ENCODE results near the gene LHX4. TPM values are rescaled to one million over a fixed set of nuclear protein-coding genes. Genes with fewer than 3 reads are reported as not detected.

Gene LHX4
- total and polyA plus RNA-seq, 8 donors = 0.03 to 0.19 (median 0.12) TPM; not detected in 3

DNA sequence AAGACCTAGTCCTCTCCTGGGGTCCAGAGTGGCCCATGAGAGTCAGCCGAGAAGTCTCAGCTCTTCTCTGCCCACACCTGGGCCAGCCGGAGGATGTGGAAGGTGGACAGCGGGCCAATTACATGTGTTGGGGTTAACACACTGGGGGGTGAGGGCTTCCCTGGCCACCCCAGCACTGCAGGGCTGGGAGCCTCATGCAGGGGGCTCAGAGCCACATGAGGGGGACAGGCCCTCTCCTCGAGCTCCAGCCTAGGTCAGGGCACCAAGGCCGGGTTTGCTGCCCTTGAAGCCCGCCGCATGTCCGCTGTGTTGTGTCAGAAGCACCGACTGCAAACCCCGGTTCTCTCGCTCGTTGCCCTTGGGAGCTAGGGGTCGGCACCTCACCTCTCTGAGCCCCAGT, 30.5 kb downstream of the LHX4 start:
- TF ChIP-seq CTCF (IDR thresholded peaks at IDR 0.05) = no peak
- WGBS, 2 donors = 73 to 83% methylated on average over 13 of the region's 13 CpGs
- H3K27me3 ChIP-seq = no peaks in the 10 kb centered on the region
- no peaks in the 10 kb centered on the region for H3K4me1 ChIP-seq
- H3K9me3 ChIP-seq = no peaks in the 10 kb centered on the region
- intact Hi-C loops (cut with DNase I) = no loop called here
- H3K27ac ChIP-seq = no peak overlapping the region
- no peaks in the 10 kb centered on the region for H3K36me3 ChIP-seq
- DNase-seq (peak in 1 of 6 donors; percentile 47), FAIRE-seq (no peak), ATAC-seq (no peak)
- no peak overlapping the region for H3K4me3 ChIP-seq

DNA sequence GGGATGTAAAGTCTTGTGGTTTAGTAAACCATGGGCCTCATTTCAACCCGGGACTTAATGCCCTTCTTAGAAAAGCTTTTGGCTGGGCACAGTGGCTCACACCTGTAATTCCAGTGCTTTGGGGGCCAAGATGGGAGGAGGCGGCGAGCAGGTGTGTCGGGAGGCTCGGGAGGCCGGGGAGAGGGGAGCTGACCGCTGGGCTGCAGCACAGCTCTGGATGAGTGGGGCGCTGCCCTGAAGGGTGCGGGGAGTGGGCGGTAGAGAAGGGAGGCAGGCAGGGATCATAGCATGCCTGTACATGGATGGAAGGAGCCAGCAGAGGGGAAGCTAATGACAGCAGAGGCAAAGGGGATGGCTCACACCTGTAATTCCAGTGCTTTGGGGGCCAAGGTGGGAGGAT, 31.0 kb downstream of the LHX4 start:
- Histone ChIP-seq H3K4me3 (no peak overlapping the region), H3K36me3 (no peaks in the 10 kb centered on the region), H3K27me3 (no peaks in the 10 kb centered on the region), H3K9me3 (no peaks in the 10 kb centered on the region), H3K4me1 (no peaks in the 10 kb centered on the region), H3K27ac (no peak overlapping the region)
- TF ChIP-seq CTCF (IDR thresholded peaks at IDR 0.05) = no peak
- peak in 1 of 6 donors; percentile 28 for DNase-seq
- intact Hi-C loops (cut with DNase I) = no loop called here
- FAIRE-seq = no peak
- 82 to 83% methylated on average over 10 of the region's 10 CpGs for WGBS, 2 donors
- ATAC-seq = no peak

GRCh38 chr1:180261524-180262155, 31.6 kb downstream of the LHX4 start:
- Histone ChIP-seq H3K4me1 (no peaks in the 10 kb centered on the region), H3K9me3 (no peaks in the 10 kb centered on the region), H3K27ac (no peak overlapping the region), H3K4me3 (no peak overlapping the region), H3K36me3 (no peaks in the 10 kb centered on the region), H3K27me3 (no peaks in the 10 kb centered on the region)
- WGBS, 2 donors = 49 to 58% methylated on average over 7 of the region's 7 CpGs
- DNase-seq (no peak), FAIRE-seq (no peak), ATAC-seq (peak in 1 of 4 donors; percentile 28)
- intact Hi-C loops (cut with DNase I) = no loop called here
- no peak for TF ChIP-seq CTCF (IDR thresholded peaks at IDR 0.05)

- DNase-seq = peak in 1 of 6 donors; percentile 32
- H3K27ac ChIP-seq = no peak overlapping the region
- no peaks in the 10 kb centered on the region for H3K4me1 ChIP-seq
- ATAC-seq = no peak
- WGBS, 2 donors = 36 to 49% methylated on average over 12 of the region's 12 CpGs
- H3K4me3 ChIP-seq = no peak overlapping the region
- H3K27me3 ChIP-seq = no peaks in the 10 kb centered on the region
- intact Hi-C loops (cut with DNase I) = no loop called here
- FAIRE-seq = no peak
- no peaks in the 10 kb centered on the region for H3K36me3 ChIP-seq
- no peak for TF ChIP-seq CTCF (IDR thresholded peaks at IDR 0.05)
- H3K9me3 ChIP-seq = no peaks in the 10 kb centered on the region
Observed at GRCh38 chr1:180262628-180263488, 32.8 kb downstream of the LHX4 start.

DNA sequence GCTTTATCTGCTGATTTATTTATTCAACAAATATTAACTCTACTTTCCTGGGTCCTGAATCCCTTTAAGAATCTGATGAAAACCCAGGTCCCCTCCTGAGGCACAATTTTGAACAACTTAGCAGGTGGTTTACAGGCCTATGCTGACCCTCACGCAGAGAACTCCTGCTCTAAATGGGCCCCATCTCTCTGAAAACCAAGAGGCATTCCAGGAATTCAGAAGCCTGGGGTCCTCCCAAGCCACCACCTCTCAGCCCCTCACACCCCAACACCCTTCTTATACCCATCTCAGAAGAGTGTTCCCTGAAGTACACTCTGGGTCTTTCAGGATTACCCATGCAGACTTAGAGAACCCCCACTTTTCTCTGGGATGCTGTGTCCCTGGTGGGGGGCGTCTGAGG, 34.5 kb downstream of the LHX4 start:
- no peaks in the 10 kb centered on the region for H3K36me3 ChIP-seq
- H3K27me3 ChIP-seq = no peaks in the 10 kb centered on the region
- no peaks in the 10 kb centered on the region for H3K4me1 ChIP-seq
- WGBS, 2 donors = 58 to 59% methylated on average over 2 of the region's 2 CpGs
- no peak for FAIRE-seq
- H3K9me3 ChIP-seq = no peaks in the 10 kb centered on the region
- no peak for DNase-seq
- TF ChIP-seq CTCF (IDR thresholded peaks at IDR 0.05) = no peak
- intact Hi-C loops (cut with DNase I) = no loop called here
- H3K4me3 ChIP-seq = no peak overlapping the region
- no peak overlapping the region for H3K27ac ChIP-seq
- ATAC-seq = no peak
